Fibroblast of skin of back (primary cell): ENCODE results near the gene LRRC15.

Source experiments
- DNase-seq: peaks from one replicate; pipeline ENCODE4 v3.0.0-alpha.2; 2013

LRRC15 gene

GRCh38 chr3:194360568-194360967 lies 9.0 kb downstream of the LRRC15 start:
- DNase-seq, result no peak

GRCh38 chr3:194357681-194358080 lies 11.9 kb downstream of the LRRC15 start:
- DNase-seq, result no peak

- DNase-seq, result no peak
Observed at GRCh38 chr3:194355379-194355778, 14.2 kb downstream of the LRRC15 start.

GRCh38 chr3:194354315-194354714 lies 15.2 kb downstream of the LRRC15 start:
- no peak for DNase-seq

GRCh38 chr3:194352667-194353246 lies 16.8 kb downstream of the LRRC15 start:
- no peak for DNase-seq

GRCh38 chr3:194351952-194352536 lies 17.5 kb downstream of the LRRC15 start:
- DNase-seq, result no peak

GRCh38 chr3:194351080-194351672 lies 18.4 kb downstream of the LRRC15 start, which contains the start of gene CPN2:
Gene CPN2, minus strand, starts transcription at chr3:194351328. Its CDS starts 8,626 bp downstream, at chr3:194342702.
- DNase-seq, result no peak

- DNase-seq, result no peak
Observed at GRCh38 chr3:194350726-194351071, 18.8 kb downstream of the LRRC15 start.

- no peak for DNase-seq
Observed at GRCh38 chr3:194348354-194348753, 21.2 kb downstream of the LRRC15 start.

- DNase-seq, result no peak
Observed at GRCh38 chr3:194346621-194347020, 22.9 kb downstream of the LRRC15 start.

- DNase-seq, result no peak
Observed at GRCh38 chr3:194346035-194346434, 23.5 kb downstream of the LRRC15 start.

GRCh38 chr3:194344012-194344411 lies 25.5 kb downstream of the LRRC15 start:
- peak; percentile 51 for DNase-seq

- no peak for DNase-seq
Observed at GRCh38 chr3:194343561-194343893, 26.0 kb downstream of the LRRC15 start.

GRCh38 chr3:194342861-194343560 lies 26.5 kb downstream of the LRRC15 start:
- DNase-seq, result no peak

- DNase-seq, result no peak
Observed at GRCh38 chr3:194340757-194341400, 28.7 kb downstream of the LRRC15 start.

GRCh38 chr3:194339840-194340239 lies 29.7 kb downstream of the LRRC15 start:
- no peak for DNase-seq

- no peak for DNase-seq
Observed at GRCh38 chr3:194339356-194339755, 30.2 kb downstream of the LRRC15 start.

GRCh38 chr3:194337965-194338753 lies 31.4 kb downstream of the LRRC15 start:
- DNase-seq, result no peak

- DNase-seq, result no peak
Observed at GRCh38 chr3:194336601-194337355, 32.8 kb downstream of the LRRC15 start.

- no peak for DNase-seq
Observed at GRCh38 chr3:194333981-194334320, 35.6 kb downstream of the LRRC15 start.

GRCh38 chr3:194333212-194333980 lies 36.1 kb downstream of the LRRC15 start:
- DNase-seq, result peak; percentile 81
